Gastrocnemius medialis (tissue), 4 donors: ENCODE data around the gene WASF2.

ENCODE experiments used
- POLR2A ChIP-seq, 2 donors: fragments of 450-650 bp; IDR thresholded peaks; one replicate each; pipeline ENCODE4 v1.6.1; 2017; ENCODE audit warnings: antibody characterized with exemption in 2 of 2, mild to moderate bottlenecking in 2 of 2, moderate library complexity in 2 of 2
- TF ChIP-seq, protein P1 (sequence below), 5 experiments: fragments of 450-650 bp in 3 of 5; fragments of 200-600 bp in 2 of 5; sonication (generic) in 2 of 5; IDR thresholded peaks in 4 of 5; conservative IDR thresholded peaks in 1 of 5; 1 replicate in 4 of 5; 2 replicates in 1 of 5; pipeline ENCODE4 v1.5.1; 2016 to 2019; ENCODE audit warnings: antibody characterized with exemption in 5 of 5, mild to moderate bottlenecking in 3 of 5, moderate library complexity in 3 of 5

DNA sequence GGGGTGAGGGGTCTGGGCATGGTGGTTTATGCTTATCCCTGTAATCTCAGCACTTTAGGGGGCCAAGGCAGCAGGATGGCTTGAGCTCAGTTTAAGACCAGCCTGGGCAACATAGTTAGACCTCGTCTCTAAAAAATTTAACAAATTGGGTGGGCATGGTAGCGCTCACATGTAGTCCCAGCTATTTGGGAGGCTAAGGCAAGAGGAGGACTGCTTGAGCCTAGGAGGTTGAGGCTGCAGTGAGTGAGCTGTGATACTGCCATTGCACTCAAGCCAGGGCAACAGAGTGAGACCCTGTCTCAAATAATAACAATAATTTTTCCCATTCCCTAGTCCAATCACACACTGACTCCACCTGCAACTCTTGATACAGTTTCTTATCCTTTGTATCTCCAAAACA lies 6.3 kb downstream of the WASF2 start:
- TF ChIP-seq, protein P1, sequence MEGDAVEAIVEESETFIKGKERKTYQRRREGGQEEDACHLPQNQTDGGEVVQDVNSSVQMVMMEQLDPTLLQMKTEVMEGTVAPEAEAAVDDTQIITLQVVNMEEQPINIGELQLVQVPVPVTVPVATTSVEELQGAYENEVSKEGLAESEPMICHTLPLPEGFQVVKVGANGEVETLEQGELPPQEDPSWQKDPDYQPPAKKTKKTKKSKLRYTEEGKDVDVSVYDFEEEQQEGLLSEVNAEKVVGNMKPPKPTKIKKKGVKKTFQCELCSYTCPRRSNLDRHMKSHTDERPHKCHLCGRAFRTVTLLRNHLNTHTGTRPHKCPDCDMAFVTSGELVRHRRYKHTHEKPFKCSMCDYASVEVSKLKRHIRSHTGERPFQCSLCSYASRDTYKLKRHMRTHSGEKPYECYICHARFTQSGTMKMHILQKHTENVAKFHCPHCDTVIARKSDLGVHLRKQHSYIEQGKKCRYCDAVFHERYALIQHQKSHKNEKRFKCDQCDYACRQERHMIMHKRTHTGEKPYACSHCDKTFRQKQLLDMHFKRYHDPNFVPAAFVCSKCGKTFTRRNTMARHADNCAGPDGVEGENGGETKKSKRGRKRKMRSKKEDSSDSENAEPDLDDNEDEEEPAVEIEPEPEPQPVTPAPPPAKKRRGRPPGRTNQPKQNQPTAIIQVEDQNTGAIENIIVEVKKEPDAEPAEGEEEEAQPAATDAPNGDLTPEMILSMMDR (IDR thresholded peaks at IDR 0.05 in 4 of 5, conservative IDR thresholded peaks at IDR 0.05 in 1 of 5) = no peak
- TF ChIP-seq POLR2A (IDR thresholded peaks at IDR 0.05) = no peak
